Omental fat pad (tissue), 4 donors: ENCODE data around the gene ADRB2. TPM values are rescaled to one million over a fixed set of nuclear protein-coding genes. Genes with fewer than 3 reads are reported as not detected.

Source experiments
- ATAC-seq: fragments of 150-250 bp; one replicate; pipeline ENCODE4 v1.9.1; 2016; ENCODE audit warnings: mild to moderate bottlenecking, moderate library complexity; ENCODE audit not compliant: low FRiP score
- DNase-seq: peaks from one replicate; pipeline ENCODE4 v3.0.0-alpha.2; 2019; ENCODE audit warnings: low spot score
- CTCF ChIP-seq, 3 donors: fragments of 450-650 bp; IDR thresholded peaks; one replicate each; pipeline ENCODE4 v1.5.1; 2016 to 2017; ENCODE audit warnings: antibody characterized with exemption in 3 of 3, mild to moderate bottlenecking in 3 of 3, moderate library complexity in 2 of 3
- total RNA-seq, 4 donors: library from RNA; depleted of rRNA; stranded (reverse); fragments of >200 nt; gene quantifications; one replicate each; pipeline ENCODE4 v1.1.0, GENCODE V29; 2016

The ADRB2 gene
- total RNA-seq, 4 donors from 2014 or later: 20.5 to 68.7 (median 37.4) TPM

- DNase-seq (no peak), ATAC-seq (no peak)
- TF ChIP-seq CTCF (IDR thresholded peaks at IDR 0.05): no peak
These were observed 10.2 kb downstream of the ADRB2 start for GRCh38 chr5:148836272-148837250.

- no peak for ATAC-seq
- no peak for DNase-seq
- no peak for TF ChIP-seq CTCF (IDR thresholded peaks at IDR 0.05)
These were observed 11.0 kb downstream of the ADRB2 start for GRCh38 chr5:148837383-148837782.

GRCh38 chr5:148838357-148838756, 11.9 kb downstream of the ADRB2 start:
- no peak for TF ChIP-seq CTCF (IDR thresholded peaks at IDR 0.05)
- DNase-seq (no peak), ATAC-seq (no peak)

GRCh38 chr5:148839960-148840359, 13.5 kb downstream of the ADRB2 start:
- ATAC-seq (no peak), DNase-seq (no peak)
- TF ChIP-seq CTCF (IDR thresholded peaks at IDR 0.05): no peak

GRCh38 chr5:148840531-148840930, 14.1 kb downstream of the ADRB2 start:
- ATAC-seq (no peak), DNase-seq (no peak)
- no peak for TF ChIP-seq CTCF (IDR thresholded peaks at IDR 0.05)

GRCh38 chr5:148841519-148841918, 15.1 kb downstream of the ADRB2 start:
- DNase-seq (no peak), ATAC-seq (no peak)
- no peak for TF ChIP-seq CTCF (IDR thresholded peaks at IDR 0.05)

- ATAC-seq (no peak), DNase-seq (no peak)
- no peak for TF ChIP-seq CTCF (IDR thresholded peaks at IDR 0.05)
These were observed 15.8 kb downstream of the ADRB2 start for GRCh38 chr5:148842161-148842560.
